ENCODE data around the gene SHH. TPM values are rescaled to one million over a fixed set of nuclear protein-coding genes. Genes with fewer than 3 reads are reported as not detected.

Gene SHH
- total RNA-seq, 4 donors from 2014 or later, result 7.7 to 16.2 (median 11.3) TPM

DNA sequence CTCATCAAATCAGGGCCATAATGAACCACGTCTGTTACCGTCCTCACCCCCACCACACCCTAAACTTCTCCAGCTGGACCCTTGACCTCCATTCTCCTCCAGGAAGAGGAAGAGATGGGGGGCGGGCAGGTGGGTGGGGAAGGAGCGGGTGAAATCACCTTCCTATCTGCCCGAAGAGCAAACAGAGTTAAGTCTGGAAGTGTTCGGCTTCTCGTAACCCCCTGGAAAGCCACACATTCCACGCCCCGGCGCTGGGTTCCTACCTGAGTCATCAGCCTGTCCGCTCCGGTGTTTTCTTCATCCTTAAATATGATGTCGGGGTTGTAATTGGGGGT lies 736 bp downstream of the SHH start:
- H3K9me3 ChIP-seq, result no peaks in the 10 kb centered on the region
- H3K4me3 ChIP-seq, result peak overlapping the region; percentile 31 to 46 (median 40)
- H3K4me1 ChIP-seq, result peaks cover 0 to 55% (median 9%) of the 10 kb centered on the region in 4 donors
- no peak for TF ChIP-seq POLR2A (IDR thresholded peaks at IDR 0.05)
- TF ChIP-seq, protein P1, sequence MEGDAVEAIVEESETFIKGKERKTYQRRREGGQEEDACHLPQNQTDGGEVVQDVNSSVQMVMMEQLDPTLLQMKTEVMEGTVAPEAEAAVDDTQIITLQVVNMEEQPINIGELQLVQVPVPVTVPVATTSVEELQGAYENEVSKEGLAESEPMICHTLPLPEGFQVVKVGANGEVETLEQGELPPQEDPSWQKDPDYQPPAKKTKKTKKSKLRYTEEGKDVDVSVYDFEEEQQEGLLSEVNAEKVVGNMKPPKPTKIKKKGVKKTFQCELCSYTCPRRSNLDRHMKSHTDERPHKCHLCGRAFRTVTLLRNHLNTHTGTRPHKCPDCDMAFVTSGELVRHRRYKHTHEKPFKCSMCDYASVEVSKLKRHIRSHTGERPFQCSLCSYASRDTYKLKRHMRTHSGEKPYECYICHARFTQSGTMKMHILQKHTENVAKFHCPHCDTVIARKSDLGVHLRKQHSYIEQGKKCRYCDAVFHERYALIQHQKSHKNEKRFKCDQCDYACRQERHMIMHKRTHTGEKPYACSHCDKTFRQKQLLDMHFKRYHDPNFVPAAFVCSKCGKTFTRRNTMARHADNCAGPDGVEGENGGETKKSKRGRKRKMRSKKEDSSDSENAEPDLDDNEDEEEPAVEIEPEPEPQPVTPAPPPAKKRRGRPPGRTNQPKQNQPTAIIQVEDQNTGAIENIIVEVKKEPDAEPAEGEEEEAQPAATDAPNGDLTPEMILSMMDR (IDR thresholded peaks at IDR 0.05), result no peak
- TF ChIP-seq EP300 (IDR thresholded peaks at IDR 0.05), result no peak
- H3K27ac ChIP-seq, result peak overlapping the region in 3 of 4 donors; percentile 21 to 78 (median 73)
- H3K36me3 ChIP-seq, result no peaks in the 10 kb centered on the region
- H3K27me3 ChIP-seq, result peaks cover 0 to 91% of the 10 kb centered on the region in 2 donors
- no peak for DNase-seq (ENCODE audit: low spot score in 2 of 2)
- WGBS, 2 donors, result 1% methylated on average over 9 to 13 of the region's 13 CpGs

DNA sequence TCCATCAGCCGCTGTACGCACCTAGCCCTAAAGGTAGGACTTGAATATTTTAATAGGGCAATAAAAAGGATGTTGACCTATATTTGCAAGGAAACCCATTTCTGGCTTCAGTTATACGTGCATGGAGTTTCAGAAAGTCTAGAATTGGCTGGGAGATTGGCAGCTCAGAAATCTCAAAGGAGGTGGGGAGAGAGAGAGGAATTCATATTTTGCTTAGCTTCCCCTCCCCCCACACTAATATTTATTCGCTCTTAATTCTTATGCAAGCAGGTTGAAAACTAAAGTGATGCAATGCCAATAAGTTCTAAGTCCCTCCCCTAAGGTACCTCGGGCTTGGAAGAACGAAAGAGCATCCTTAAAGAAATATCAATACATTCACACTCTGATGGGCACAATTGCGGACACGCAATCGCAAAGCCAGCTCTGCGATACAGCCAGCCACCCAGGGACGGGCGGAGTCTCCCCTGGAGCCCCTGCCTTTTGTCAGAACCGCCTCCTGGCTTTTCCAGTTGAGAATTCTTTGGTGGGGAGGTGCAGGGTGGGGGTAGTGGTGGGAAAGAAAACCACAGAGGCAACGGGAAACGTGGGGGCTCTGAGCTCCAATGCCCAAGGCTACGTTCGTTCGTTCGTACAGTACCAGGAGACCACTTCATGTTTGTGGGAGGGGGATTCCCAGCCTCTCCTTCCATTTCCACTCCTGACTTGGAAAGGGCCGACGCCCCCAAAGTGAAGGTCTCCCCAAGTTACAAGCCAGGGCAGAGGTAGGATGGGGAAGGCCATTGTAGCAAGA lies 1.3 kb downstream of the SHH start:
- no peak for DNase-seq (ENCODE audit: low spot score in 2 of 2)
- H3K9me3 ChIP-seq, result no peaks in the 10 kb centered on the region
- TF ChIP-seq EP300 (IDR thresholded peaks at IDR 0.05) (no peak), POLR2A (IDR thresholded peaks at IDR 0.05) (no peak)
- TF ChIP-seq, protein P1 (IDR thresholded peaks at IDR 0.05), result no peak
- peaks cover 0 to 60% (median 13%) of the 10 kb centered on the region in 4 donors for H3K4me1 ChIP-seq
- peaks cover 0 to 94% of the 10 kb centered on the region in 2 donors for H3K27me3 ChIP-seq
- peak overlapping the region; percentile 31 to 46 (median 40) for H3K4me3 ChIP-seq
- H3K36me3 ChIP-seq, result no peaks in the 10 kb centered on the region
- peak overlapping the region; percentile 40 to 78 (median 73) for H3K27ac ChIP-seq
- 0 to 3% methylated on average over 21 of the region's 21 CpGs for WGBS, 2 donors

DNA sequence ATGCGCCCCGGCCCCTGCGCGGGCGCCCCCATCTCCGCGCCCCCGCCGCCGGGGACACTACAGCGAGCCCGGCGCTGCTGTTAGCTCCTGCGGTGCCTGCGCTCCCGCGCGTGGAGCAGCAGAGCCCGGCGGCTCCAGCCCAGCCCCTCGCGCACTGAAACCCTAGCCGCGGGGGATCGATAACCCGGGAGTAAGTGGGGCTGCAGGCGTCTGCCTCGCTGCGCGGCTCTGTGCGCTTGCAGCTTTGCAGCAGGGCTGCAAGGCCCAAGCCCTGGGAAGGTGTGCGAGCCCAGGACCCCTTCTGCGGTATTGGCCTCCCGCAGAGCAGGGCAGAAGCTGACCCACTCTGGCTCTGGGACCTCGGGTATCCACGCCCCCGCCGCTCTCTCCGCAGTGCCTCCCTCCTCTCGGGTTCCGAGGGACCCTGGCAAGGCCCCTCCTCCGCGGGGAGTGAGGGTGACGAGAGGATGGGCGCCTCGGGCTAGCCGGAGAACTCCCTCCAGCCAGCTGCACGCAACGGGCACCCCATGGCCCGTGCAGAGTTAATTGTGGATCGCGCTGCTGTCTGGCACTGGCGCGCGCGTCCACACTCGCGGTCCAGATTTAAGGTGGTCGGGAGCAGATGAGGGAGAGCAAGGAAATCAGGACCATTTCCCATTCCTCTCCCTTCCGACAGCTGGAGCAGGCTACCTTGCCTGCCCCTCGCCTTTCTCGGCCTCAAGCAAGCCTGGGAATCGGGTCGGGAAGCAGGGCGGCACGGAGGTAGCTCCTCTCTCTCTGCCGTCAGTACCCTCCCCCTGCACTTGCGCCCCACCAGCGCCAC lies 2.1 kb downstream of the SHH start:
- TF ChIP-seq POLR2A (IDR thresholded peaks at IDR 0.05), result no peak
- TF ChIP-seq, protein P1 (IDR thresholded peaks at IDR 0.05), result no peak
- TF ChIP-seq EP300 (IDR thresholded peaks at IDR 0.05), result peak in 1 of 2 donors; percentile 39
- peaks cover 0 to 94% of the 10 kb centered on the region in 2 donors for H3K27me3 ChIP-seq
- no peaks in the 10 kb centered on the region for H3K36me3 ChIP-seq
- H3K4me3 ChIP-seq, result peak overlapping the region; percentile 31 to 46 (median 40)
- H3K9me3 ChIP-seq, result no peaks in the 10 kb centered on the region
- H3K4me1 ChIP-seq, result peaks cover 0 to 64% (median 20%) of the 10 kb centered on the region in 4 donors
- H3K27ac ChIP-seq, result peak overlapping the region; percentile 40 to 78 (median 73)
- DNase-seq (ENCODE audit: low spot score in 2 of 2), result no peak
- WGBS, 2 donors, result 0 to 2% methylated on average over 33 to 46 of the region's 69 CpGs

DNA sequence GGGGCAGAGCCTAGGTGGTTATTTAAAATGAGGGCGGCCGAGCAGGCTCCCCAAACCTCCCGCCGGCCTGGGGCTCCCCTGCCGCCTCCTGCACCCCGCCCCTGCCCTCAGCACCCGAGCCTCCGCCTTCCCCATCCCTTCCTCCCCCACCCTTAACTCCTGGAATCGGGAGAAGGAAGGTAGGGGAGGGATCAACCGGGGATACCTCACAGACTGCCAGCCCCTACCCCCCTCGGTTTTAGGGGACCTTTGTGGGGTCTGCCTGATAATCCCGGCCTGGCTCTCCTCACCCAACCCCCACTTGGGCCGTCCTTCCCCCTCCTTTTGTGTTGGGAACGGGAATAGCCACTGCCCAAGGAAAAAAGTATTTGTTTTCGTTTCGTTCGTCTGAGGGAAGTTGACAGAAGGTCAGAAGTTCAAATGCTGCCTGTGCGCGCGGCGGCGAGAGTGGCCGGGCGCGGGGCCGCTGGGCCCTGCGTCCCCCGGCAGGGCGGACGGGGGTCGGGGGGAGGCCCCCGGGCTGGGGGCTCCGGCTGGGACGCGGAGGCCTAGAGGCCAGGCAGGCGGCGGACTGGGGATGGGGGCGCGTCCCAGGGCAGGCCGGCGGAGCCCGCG lies 2.8 kb downstream of the SHH start:
- Histone ChIP-seq H3K36me3 (no peaks in the 10 kb centered on the region), H3K27ac (peak overlapping the region; percentile 40 to 78 (median 69)), H3K9me3 (no peaks in the 10 kb centered on the region), H3K4me1 (peaks cover 0 to 71% (median 27%) of the 10 kb centered on the region in 4 donors), H3K27me3 (peaks cover 0 to 93% of the 10 kb centered on the region in 2 donors), H3K4me3 (peak overlapping the region; percentile 31 to 46 (median 37))
- TF ChIP-seq EP300 (IDR thresholded peaks at IDR 0.05) (no peak), POLR2A (IDR thresholded peaks at IDR 0.05) (no peak)
- TF ChIP-seq, protein P1 (IDR thresholded peaks at IDR 0.05), result no peak
- 1 to 4% methylated on average over 29 to 34 of the region's 43 CpGs for WGBS, 2 donors
- DNase-seq (ENCODE audit: low spot score in 2 of 2), result no peak

All from tibial nerve (tissue), 4 donors.